Naive thymus-derived CD8-positive, alpha-beta T cell (primary cell): ENCODE data around the gene RABIF. TPM values are rescaled to one million over a fixed set of nuclear protein-coding genes. Genes with fewer than 3 reads are reported as not detected.
"Not testable (repeated sequence)": the region's sequence is repeated elsewhere in the genome, so short reads cannot be mapped to it uniquely, and the experiment has no call there.

ENCODE experiments used
- ATAC-seq, 2 donors: fragments of 150-1000 bp; cut with Tn5 transposase in 1 of 2; sonication (Bioruptor Pico), chemical (Tn5 transposase) in 1 of 2; 1 replicate in 1 of 2; 2 replicates in 1 of 2; pipeline ENCODE4 v1.10.0; 2021; ENCODE audit warnings: mild to moderate bottlenecking in 2 of 2, moderate library complexity in 2 of 2
- POLR2A ChIA-PET: fragments of 350-600 bp; sonication (Branson Sonifier 250); formaldehyde crosslinking; loops from one replicate; lab custom pipeline; 2021; ENCODE audit warnings: antibody characterized with exemption; lab: Charles Lee
- DNase-seq, 10 donors: peaks; one replicate each; pipeline versions ENCODE4 v3.0.0 to v3.0.0-alpha.2; 2020 to 2022
- H3K27ac Mint-ChIP-seq, 10 donors: one replicate each; pipeline ENCODE4 v1.8.0; 2020 to 2022; ENCODE audit warnings: mild to moderate bottlenecking in 10 of 10, mixed read lengths in 10 of 10, moderate library complexity in 4 of 10, inconsistent platforms in 1 of 10
- H3K27me3 Mint-ChIP-seq, 5 donors: one replicate each; pipeline ENCODE4 v1.8.0; 2021 to 2022; ENCODE audit warnings: mixed read lengths in 5 of 5
- H3K36me3 Mint-ChIP-seq, 3 donors: one replicate each; pipeline ENCODE4 v1.8.0; 2020 to 2022; ENCODE audit warnings: mixed read lengths in 3 of 3, mild to moderate bottlenecking in 2 of 3, inconsistent platforms in 1 of 3
- H3K4me1 Mint-ChIP-seq, 4 donors: one replicate each; pipeline ENCODE4 v1.8.0; 2021 to 2022; ENCODE audit warnings: mixed read lengths in 4 of 4
- H3K4me3 Mint-ChIP-seq, 10 donors: one replicate each; pipeline ENCODE4 v1.8.0; 2020 to 2022; ENCODE audit warnings: mild to moderate bottlenecking in 10 of 10, mixed read lengths in 10 of 10, moderate library complexity in 6 of 10, inconsistent platforms in 1 of 10
- H3K9me3 Mint-ChIP-seq, 9 donors: one replicate each; pipeline ENCODE4 v1.8.0; 2020 to 2022; ENCODE audit warnings: mixed read lengths in 9 of 9, mild to moderate bottlenecking in 3 of 9, inconsistent platforms in 1 of 9, moderate library complexity in 1 of 9
- polyA plus RNA-seq, 3 donors: library from polyadenylated mRNA; unstranded; fragments of 300-500 nt; fragmentation: Illumina TruSeq; gene quantifications; one replicate each; pipeline ENCODE4 v1.2.3, GENCODE V29; 2021
- total RNA-seq, 8 experiments: library from RNA in 2 of 8; stranded (reverse) in 2 of 8; gene quantifications; one replicate each; pipeline ENCODE4 v1.2.3 and lab custom pipeline; 2021 to 2026

Gene RABIF
- total RNA-seq = 10 to 100 TPM; 13.8 to 15.1 TPM
- polyA plus RNA-seq = 10 to 100 TPM; 14.2 to 20.3 (median 15.6) TPM
- total RNA-seq (lab: John Stamatoyannopoulos, UW) = 17.1 to 35.5 (median 22.4) reads per million in 6 experiments

GRCh38 chr1:202888531-202889360 lies at the start of gene RABIF:
RABIF (minus strand) TSS chr1:202889149; CDS start chr1:202889098, 51 bp downstream.
- ATAC-seq (peak; percentile 91 to 92), DNase-seq (peak; percentile 93 to 97 (median 95))
- peak within 1 kb of the TSS; percentile 91 to 100 (median 94) for H3K4me3 Mint-ChIP-seq
- peak within 1 kb of the TSS; percentile 93 to 99 (median 98) for H3K27ac Mint-ChIP-seq
- H3K27me3 Mint-ChIP-seq = peaks cover 0 to 2% (median 0%) of the 10 kb centered on the region in 5 donors
- H3K9me3 Mint-ChIP-seq = no peaks in the 10 kb centered on the region
- POLR2A ChIA-PET = interaction anchor here (1.0 to 1.9 kb wide), 3 partner anchors 38 to 118 kb away, joined by 5 to 8 read pairs (median 7); partner anchors contain the start of genes KLHL12, PCAT6 and TMEM183A
- H3K36me3 Mint-ChIP-seq = peaks cover 0 to 33% (median 2%) of the 10 kb centered on the region in 3 donors
- H3K4me1 Mint-ChIP-seq = peaks cover 13 to 29% (median 20%) of the 10 kb centered on the region in 4 donors

DNA sequence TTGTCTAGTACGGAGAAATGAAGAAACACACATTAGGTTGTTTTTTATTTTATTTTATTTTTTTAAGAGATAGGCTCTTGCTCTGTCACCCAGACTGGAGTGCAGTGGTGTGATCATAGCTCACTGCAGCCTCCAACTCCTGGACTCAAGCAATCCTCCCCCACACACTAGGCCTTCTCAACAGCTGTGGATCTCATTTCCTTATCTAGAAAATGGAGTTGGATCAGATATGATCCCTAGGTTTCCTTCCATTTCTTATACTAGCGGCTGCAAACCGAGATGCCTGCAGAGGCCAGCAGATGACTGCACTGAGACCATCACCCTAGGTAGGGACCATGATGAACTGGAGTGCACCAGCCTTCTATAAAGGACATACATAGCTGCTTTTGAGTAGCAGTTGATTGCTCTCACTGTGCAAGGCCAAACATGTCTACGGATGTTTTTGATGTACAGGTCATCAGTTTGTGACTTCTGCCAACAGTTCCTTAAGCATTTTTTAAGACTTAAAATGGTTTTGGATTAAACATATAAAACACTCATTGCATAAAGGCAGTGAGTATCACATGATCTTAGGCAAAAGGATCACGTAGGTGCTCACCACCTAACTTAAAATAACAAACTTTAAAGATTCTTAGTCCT lies 49.5 kb upstream of the RABIF start:
- POLR2A ChIA-PET = no interaction called here
- Mint-ChIP-seq H3K27me3 (peaks cover 2 to 19% (median 12%) of the 10 kb centered on the region in 5 donors), H3K36me3 (peaks cover 4 to 35% (median 6%) of the 10 kb centered on the region in 3 donors), H3K4me1 (no peaks in the 10 kb centered on the region), H3K4me3 (no peak overlapping the region), H3K27ac (no peak overlapping the region), H3K9me3 (no peaks in the 10 kb centered on the region)
- DNase-seq (no peak), ATAC-seq (no peak)

DNA sequence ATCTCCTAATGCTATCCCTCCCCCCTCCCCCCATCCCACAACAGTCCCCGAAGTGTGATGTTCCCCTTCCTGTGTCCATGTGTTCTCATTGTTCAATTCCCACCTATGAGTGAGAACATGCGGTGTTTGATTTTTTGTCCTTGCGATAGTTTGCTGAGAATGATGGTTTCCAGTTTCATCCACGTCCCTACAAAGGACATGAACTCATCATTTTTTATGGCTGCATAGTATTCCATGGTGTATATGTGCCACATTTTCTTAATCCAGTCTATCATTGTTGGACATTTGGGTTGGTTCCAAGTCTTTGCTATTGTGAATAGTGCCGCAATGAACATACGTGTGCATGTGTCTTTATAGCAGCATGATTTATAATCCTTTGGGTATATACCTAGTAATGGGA lies 47.5 kb upstream of the RABIF start:
- Mint-ChIP-seq H3K36me3 (peaks cover 0 to 15% (median 0%) of the 10 kb centered on the region in 3 donors), H3K27me3 (peaks cover 2 to 20% (median 13%) of the 10 kb centered on the region in 5 donors)
- ATAC-seq, H3K9me3 Mint-ChIP-seq, H3K27ac Mint-ChIP-seq, POLR2A ChIA-PET, DNase-seq, H3K4me3 Mint-ChIP-seq, H3K4me1 Mint-ChIP-seq: not testable (repeated sequence)

GRCh38 chr1:202935844-202936243 lies 46.9 kb upstream of the RABIF start:
- Mint-ChIP-seq H3K27me3 (peaks cover 2 to 20% (median 13%) of the 10 kb centered on the region in 5 donors), H3K9me3 (peaks cover 0 to 3% (median 0%) of the 10 kb centered on the region in 9 donors), H3K4me3 (no peak overlapping the region), H3K36me3 (peaks cover 0 to 10% (median 0%) of the 10 kb centered on the region in 3 donors), H3K27ac (no peak overlapping the region), H3K4me1 (no peaks in the 10 kb centered on the region)
- POLR2A ChIA-PET = no interaction called here
- ATAC-seq (no peak), DNase-seq (no peak)

DNA sequence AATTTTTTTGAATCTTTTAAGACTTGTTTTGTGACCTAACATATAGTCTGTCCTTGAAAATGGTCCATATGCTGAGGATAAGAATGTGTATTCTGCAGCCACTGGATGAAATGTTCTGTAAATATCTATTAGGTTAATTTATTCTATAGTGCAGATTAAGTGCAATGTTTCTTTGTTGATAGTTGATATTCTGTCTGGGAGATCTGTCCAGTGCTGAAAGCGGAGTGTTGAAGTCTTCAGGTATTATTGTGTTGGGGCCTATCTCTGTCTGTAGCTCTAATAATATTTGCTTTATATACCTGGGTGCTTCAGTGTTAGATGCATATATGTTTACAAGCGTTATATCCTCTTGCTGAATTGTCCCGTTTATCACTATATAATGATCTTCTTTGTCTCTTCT lies 45.8 kb upstream of the RABIF start:
- POLR2A ChIA-PET = no interaction called here
- H3K9me3 Mint-ChIP-seq = peaks cover 0 to 3% (median 0%) of the 10 kb centered on the region in 9 donors
- no peaks in the 10 kb centered on the region for H3K36me3 Mint-ChIP-seq
- peaks cover 2 to 20% (median 13%) of the 10 kb centered on the region in 5 donors for H3K27me3 Mint-ChIP-seq
- H3K4me1 Mint-ChIP-seq = no peaks in the 10 kb centered on the region
- no peak for DNase-seq
- H3K27ac Mint-ChIP-seq = no peak overlapping the region
- no peak overlapping the region for H3K4me3 Mint-ChIP-seq
- ATAC-seq = no peak

GRCh38 chr1:202932476-202932875 lies 43.5 kb upstream of the RABIF start:
- DNase-seq (no peak), ATAC-seq (no peak)
- Mint-ChIP-seq H3K4me3 (no peak overlapping the region), H3K9me3 (peaks cover 0 to 3% (median 0%) of the 10 kb centered on the region in 9 donors), H3K27ac (no peak overlapping the region), H3K36me3 (no peaks in the 10 kb centered on the region), H3K27me3 (peaks cover 2 to 20% (median 13%) of the 10 kb centered on the region in 5 donors), H3K4me1 (peaks cover 0 to 3% (median 0%) of the 10 kb centered on the region in 4 donors)
- POLR2A ChIA-PET = no interaction called here

DNA sequence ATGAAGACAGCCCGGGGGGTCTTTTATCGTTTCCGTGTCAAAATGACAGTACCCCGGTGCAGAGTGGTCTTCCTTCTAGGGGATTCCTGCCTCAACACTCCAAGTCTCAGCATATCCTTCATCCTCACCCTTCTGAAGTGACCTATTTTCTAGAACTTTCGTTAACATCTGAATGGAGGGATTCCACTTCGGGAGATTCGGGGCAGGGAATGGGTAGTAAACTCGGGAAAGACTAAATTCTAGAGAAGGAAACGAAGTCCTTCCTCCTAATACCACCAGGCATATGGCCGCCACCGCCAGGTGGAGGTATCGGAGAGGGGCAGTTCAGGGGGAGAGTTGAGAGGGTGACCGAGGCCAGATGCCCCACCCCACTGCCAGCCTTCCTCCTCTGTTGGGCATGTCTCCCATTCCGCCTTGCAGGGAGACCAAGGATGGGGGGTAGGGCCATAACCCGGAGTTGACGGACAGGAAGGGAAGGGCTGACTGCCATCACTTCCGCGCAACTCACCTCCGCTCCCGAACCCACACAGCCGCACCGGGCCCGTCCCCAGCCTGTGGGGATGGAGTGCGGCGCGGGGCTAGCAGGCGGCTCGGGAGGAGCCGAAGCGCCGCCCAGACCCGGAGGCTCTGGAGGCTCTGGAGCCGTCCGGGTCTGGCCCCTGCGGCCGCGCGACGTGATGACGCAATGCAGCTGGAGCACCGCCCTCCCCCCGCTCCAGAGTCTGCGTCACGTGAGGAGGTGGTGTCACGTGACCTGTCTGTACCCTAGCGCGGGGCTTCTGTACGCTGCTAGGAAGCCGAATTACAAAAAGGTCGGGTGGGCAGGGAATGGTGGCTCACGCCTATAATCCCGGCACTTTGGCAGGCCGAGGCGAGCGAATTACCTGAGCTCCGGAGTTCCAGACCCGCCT lies 37.9 kb upstream of the RABIF start, which contains the start of gene KLHL12:
Gene KLHL12 (minus strand): TSS at position 654 of the 911 bp plus-strand sequence. CDS start 2,072 bp downstream, outside the sequence.
- Mint-ChIP-seq H3K4me3 (peak within 1 kb of the TSS; percentile 91 to 96 (median 95)), H3K27ac (peak within 1 kb of the TSS; percentile 90 to 98 (median 95)), H3K27me3 (no peaks in the 10 kb centered on the region), H3K9me3 (no peaks in the 10 kb centered on the region), H3K4me1 (peaks cover 8 to 42% (median 38%) of the 10 kb centered on the region in 4 donors), H3K36me3 (peaks cover 0 to 27% (median 5%) of the 10 kb centered on the region in 3 donors)
- POLR2A ChIA-PET = interaction anchor here (0.6 to 2.5 kb wide), 19 partner anchors 12 to 1485 kb away, joined by 3 to 29 read pairs (median 4); partner anchors contain the start of genes PCAT6, RABIF and TMEM183A
- peak; percentile 93 to 94 for ATAC-seq
- peak; percentile 90 to 97 (median 94) for DNase-seq

- Mint-ChIP-seq H3K4me1 (peaks cover 8 to 45% (median 37%) of the 10 kb centered on the region in 4 donors), H3K9me3 (no peaks in the 10 kb centered on the region)
- no peak for ATAC-seq
These were observed 34.6 kb upstream of the RABIF start for GRCh38 chr1:202923533-202923932.

GRCh38 chr1:202919615-202920014 lies 30.7 kb upstream of the RABIF start:
- H3K4me3 Mint-ChIP-seq = no peak overlapping the region
- DNase-seq = no peak
- no peak overlapping the region for H3K27ac Mint-ChIP-seq
- ATAC-seq = no peak
- H3K9me3 Mint-ChIP-seq = no peaks in the 10 kb centered on the region
- H3K4me1 Mint-ChIP-seq = peaks cover 3 to 27% (median 20%) of the 10 kb centered on the region in 4 donors
- POLR2A ChIA-PET = no interaction called here
- no peaks in the 10 kb centered on the region for H3K27me3 Mint-ChIP-seq
- H3K36me3 Mint-ChIP-seq = peaks cover 0 to 82% (median 28%) of the 10 kb centered on the region in 3 donors

More at GRCh38 chr1:202923533-202923932, 34.6 kb upstream of the RABIF start:
- DNase-seq = no peak
- Mint-ChIP-seq H3K4me3 (peak overlapping the region in 1 of 10 donors; percentile 12), H3K27me3 (no peaks in the 10 kb centered on the region), H3K27ac (peak overlapping the region in 2 of 10 donors; percentile 35 to 41), H3K36me3 (peaks cover 0 to 49% (median 5%) of the 10 kb centered on the region in 3 donors)
- POLR2A ChIA-PET = no interaction called here

DNA sequence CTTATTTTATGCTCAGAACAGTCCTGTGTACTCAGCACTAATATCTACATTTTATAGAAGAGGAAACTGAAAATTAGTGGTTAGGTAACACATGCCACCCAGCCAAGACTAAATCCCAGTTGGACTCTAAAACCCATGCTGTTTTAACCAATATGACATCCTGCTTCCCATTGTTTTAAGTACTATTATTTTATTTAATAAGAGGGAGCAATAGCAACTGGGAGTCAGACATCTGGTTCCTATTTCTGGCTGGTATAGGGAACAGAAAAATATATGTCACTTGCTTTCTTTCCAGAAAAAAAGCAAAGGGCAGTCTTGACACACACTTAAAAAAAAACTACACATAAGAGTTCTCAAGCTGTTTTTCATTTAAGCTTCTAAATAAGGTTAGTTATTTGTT lies 26.2 kb upstream of the RABIF start:
- POLR2A ChIA-PET = interaction anchor here (1.1 kb wide), 1 partner anchor 12 kb away, joined by 3 read pairs; the partner anchor contains the start of gene KLHL12
- Mint-ChIP-seq H3K27me3 (no peaks in the 10 kb centered on the region), H3K27ac (no peak overlapping the region), H3K4me1 (peaks cover 1 to 7% (median 6%) of the 10 kb centered on the region in 4 donors), H3K4me3 (no peak overlapping the region), H3K36me3 (peaks cover 9 to 97% (median 32%) of the 10 kb centered on the region in 3 donors), H3K9me3 (no peaks in the 10 kb centered on the region)
- DNase-seq (no peak), ATAC-seq (no peak)

DNA sequence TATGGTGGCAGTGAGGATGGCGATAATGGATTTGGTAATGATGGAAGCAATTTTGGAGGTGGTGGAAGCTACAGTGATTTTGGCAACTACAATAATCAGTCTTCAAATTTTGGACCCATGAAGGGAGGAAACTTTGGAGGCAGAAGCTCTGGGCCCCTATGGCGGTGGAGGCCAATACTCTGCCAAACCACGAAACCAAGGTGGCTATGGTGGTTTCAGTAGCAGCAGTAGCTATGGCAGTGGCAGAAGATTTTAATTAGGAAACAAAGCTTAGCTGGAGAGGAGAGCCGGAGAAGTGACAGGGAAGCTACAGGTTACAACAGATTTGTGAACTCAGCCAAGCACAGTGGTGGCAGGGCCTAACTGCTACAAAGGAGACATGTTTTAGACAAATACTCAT lies 23.5 kb upstream of the RABIF start:
- Mint-ChIP-seq H3K27ac (peak overlapping the region in 1 of 10 donors; percentile 60), H3K36me3 (peaks cover 9 to 97% (median 33%) of the 10 kb centered on the region in 3 donors)
- H3K9me3 Mint-ChIP-seq, H3K4me3 Mint-ChIP-seq, POLR2A ChIA-PET, DNase-seq, H3K27me3 Mint-ChIP-seq, H3K4me1 Mint-ChIP-seq, ATAC-seq: not testable (repeated sequence)
